Mononuclear cell (primary cell): ENCODE data around the gene AMPD1. TPM values are rescaled to one million over a fixed set of nuclear protein-coding genes. Genes with fewer than 3 reads are reported as not detected.

Experiments used
- H3K27me3 ChIP-seq: 2 replicates; pipeline ENCODE4 v1.6.0; 2011; ENCODE audit warnings: low read length, control low read depth; ENCODE audit not compliant: insufficient read depth
- H3K4me1 ChIP-seq: 2 replicates; pipeline ENCODE4 v1.5.1; 2011; ENCODE audit warnings: mild to moderate bottlenecking, low read length, control low read depth; ENCODE audit not compliant: insufficient read depth
- H3K4me3 ChIP-seq: 2 replicates; pipeline ENCODE4 v1.5.1; 2011; ENCODE audit warnings: mild to moderate bottlenecking, low read length, moderate library complexity
- H3K9me3 ChIP-seq: 2 replicates; pipeline ENCODE4 v1.5.1; 2011; ENCODE audit warnings: low read depth, mild to moderate bottlenecking, control low read depth, low read length
- total RNA-seq: library from RNA; depleted of rRNA; stranded (reverse); fragments of >200 nt; gene quantifications from one replicate; pipeline ENCODE4 v1.2.3, GENCODE V29; 2012

Gene AMPD1
- total RNA-seq = not detected

DNA sequence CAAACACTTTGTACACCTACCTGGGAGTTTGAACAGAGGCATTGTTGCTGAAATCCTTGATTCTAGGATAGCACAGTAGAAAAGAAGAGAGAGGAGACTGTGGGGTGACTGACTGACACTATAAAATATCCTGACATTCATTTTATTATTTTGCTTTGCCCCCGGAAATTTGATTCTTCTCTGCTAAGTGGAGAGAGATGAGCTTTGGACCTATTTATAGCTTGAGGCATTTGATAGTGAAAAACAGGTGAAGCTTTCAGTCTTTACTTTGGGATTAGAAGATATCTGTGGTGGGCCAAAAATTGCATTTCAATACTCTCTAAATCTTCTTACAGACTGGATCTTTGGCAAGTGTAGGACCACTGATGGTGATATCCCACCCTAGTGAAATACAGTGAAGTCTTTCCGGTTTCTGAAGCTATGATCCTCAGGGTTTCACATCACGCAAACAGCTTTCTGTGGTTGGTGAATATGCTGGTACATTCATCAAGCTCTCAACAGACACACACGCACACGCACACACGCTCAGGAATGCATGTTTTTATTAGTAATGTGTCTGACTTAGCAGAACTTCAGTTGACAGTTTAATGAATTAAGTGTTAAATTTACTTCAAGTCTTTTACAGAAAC lies at the start of gene AMPD1:
Gene AMPD1, minus strand, starts transcription at position 117 of the 629 bp plus-strand sequence. Its CDS starts 75 bp downstream, at position 42.
- no peaks in the 10 kb centered on the region for H3K27me3 ChIP-seq
- no peaks in the 10 kb centered on the region for H3K9me3 ChIP-seq
- H3K4me1 ChIP-seq = no peaks in the 10 kb centered on the region
- no peak within 1 kb of the TSS for H3K4me3 ChIP-seq

- H3K27me3 ChIP-seq = no peaks in the 10 kb centered on the region
- H3K9me3 ChIP-seq = no peaks in the 10 kb centered on the region
- no peak overlapping the region for H3K4me3 ChIP-seq
- H3K4me1 ChIP-seq = no peaks in the 10 kb centered on the region
Observed at GRCh38 chr1:114741963-114742746, 46.8 kb upstream of the AMPD1 start.

- Histone ChIP-seq H3K27me3 (no peaks in the 10 kb centered on the region), H3K4me3 (no peak overlapping the region), H3K4me1 (no peaks in the 10 kb centered on the region), H3K9me3 (no peaks in the 10 kb centered on the region)
Observed at GRCh38 chr1:114740331-114740730, 45.0 kb upstream of the AMPD1 start.

DNA sequence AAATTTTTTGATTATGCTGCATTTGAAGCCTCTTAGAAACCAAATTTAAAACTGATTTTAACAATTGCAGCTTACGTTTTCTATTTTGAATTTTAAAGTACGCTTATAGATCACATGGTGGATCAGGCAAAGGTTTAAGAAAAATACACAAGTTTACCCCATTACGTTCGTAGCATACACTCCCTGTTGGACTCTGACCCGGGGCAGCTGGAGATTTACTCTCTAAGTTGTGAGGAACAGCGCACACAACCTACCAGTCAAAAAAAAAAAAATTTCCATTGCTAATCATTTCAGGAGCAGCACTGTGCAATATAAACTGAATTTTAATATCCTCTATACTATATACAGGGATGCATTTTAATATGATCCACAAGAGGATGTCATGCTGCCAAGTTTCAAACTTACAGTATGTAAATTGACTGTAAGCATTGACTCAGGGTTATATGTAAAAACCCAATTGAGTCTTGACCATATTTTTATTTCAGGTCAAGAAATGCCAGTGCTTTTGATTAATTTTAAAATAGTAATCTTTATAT lies 42.0 kb upstream of the AMPD1 start:
- Histone ChIP-seq H3K27me3 (no peaks in the 10 kb centered on the region), H3K4me1 (no peaks in the 10 kb centered on the region), H3K4me3 (no peak overlapping the region), H3K9me3 (no peaks in the 10 kb centered on the region)

DNA sequence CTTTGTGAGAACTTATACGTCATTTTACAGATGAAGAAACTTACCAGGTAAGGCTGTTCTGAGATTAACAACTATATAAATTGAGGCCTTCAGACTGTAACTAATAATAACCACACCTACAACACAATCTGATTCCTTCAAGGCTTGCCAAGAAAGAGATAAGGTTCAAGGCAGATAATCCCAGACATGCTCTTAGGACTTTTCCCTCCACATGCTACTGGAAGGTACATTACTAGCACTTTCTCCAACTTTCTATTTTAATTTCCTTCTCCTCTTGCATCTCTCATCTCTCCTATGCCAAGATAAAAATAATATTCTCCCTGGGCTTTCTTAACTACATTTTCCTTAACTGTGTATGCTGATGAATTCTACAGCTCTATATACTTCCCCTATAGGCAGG lies 40.1 kb upstream of the AMPD1 start:
- Histone ChIP-seq H3K4me1 (no peaks in the 10 kb centered on the region), H3K4me3 (no peak overlapping the region), H3K9me3 (no peaks in the 10 kb centered on the region), H3K27me3 (no peaks in the 10 kb centered on the region)

DNA sequence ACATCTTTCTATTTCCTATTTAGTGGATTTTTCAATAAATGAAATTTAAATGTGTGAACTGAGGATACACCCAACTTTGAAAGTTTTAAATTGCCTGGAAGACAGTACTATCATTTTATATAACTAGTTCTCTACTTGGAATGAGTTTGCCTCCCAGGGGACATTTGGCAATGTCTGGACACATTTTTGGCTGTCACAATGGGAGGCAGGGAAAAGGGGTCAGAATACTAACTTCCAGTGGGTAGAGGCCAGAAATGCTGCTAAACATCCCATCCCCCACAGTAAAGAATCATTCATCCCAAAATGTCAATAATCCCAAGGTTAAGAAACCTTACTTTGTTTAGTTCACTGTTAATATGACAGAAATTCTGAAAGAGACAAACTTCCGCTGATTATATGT lies 34.4 kb upstream of the AMPD1 start:
- Histone ChIP-seq H3K9me3 (no peaks in the 10 kb centered on the region), H3K4me3 (no peak overlapping the region), H3K27me3 (no peaks in the 10 kb centered on the region), H3K4me1 (no peaks in the 10 kb centered on the region)

DNA sequence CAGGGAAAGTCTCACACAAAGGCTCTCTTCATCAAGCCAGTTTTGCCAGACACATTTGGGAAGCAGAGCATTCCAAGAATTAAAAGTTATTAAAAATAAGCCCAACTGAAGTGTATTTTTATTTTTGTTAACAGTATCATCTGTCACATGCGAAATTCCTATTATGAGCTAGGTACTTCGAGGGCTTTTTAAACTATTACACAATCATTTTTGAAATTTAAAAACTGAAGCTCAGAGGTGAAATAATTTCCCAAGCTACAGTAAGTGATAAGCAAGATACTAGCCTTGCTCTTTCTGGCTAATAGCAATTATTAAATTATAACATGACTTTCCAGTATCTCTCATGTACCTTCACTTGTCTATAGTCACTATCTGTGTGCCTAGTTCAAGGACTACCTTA lies 33.2 kb upstream of the AMPD1 start:
- Histone ChIP-seq H3K4me3 (no peak overlapping the region), H3K4me1 (no peaks in the 10 kb centered on the region), H3K27me3 (no peaks in the 10 kb centered on the region), H3K9me3 (no peaks in the 10 kb centered on the region)

GRCh38 chr1:114725230-114725629 lies 29.9 kb upstream of the AMPD1 start:
- H3K27me3 ChIP-seq = no peaks in the 10 kb centered on the region
- no peak overlapping the region for H3K4me3 ChIP-seq
- no peaks in the 10 kb centered on the region for H3K4me1 ChIP-seq
- no peaks in the 10 kb centered on the region for H3K9me3 ChIP-seq

- H3K9me3 ChIP-seq = no peaks in the 10 kb centered on the region
- no peaks in the 10 kb centered on the region for H3K4me1 ChIP-seq
- no peaks in the 10 kb centered on the region for H3K27me3 ChIP-seq
- H3K4me3 ChIP-seq = no peak overlapping the region
Observed at GRCh38 chr1:114723915-114724314, 28.6 kb upstream of the AMPD1 start.

DNA sequence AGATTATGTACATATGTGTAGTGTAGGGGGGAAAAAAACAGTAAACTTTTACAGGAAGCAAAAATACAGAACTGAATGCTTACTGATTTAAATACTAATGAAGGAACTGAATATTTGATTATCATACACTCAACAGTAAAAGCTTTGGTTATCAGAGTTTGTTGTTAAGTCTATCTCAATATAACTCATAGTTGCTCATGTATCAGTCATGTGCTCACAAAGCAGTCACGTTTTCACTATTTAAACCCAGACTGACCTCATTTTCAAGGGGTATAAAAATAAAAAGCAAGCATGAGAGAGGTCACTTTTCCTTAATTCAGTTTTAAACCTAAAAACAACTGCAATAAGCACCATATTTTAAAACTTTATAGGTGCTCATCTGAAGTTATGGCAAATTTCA lies 28.1 kb upstream of the AMPD1 start:
- no peaks in the 10 kb centered on the region for H3K9me3 ChIP-seq
- H3K4me3 ChIP-seq = no peak overlapping the region
- H3K4me1 ChIP-seq = no peaks in the 10 kb centered on the region
- no peaks in the 10 kb centered on the region for H3K27me3 ChIP-seq

DNA sequence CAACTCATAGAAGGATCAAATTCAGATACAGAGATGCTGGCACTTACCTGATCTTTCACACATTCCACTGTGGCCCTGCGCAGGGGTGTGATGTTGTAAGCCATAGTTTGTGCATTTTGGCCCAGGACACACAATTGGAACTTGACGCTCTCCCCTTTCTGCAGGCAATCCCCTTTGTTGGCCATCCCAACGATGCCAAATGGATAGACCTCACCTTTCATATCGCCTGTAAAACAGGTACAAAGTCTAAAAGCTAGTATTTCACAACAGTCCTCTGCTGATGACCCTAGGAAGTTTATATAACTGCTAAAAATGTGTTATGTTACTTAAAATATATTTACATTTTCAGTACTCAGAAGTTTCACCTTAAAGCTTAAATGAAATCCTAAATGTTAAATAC lies 25.1 kb upstream of the AMPD1 start:
- no peaks in the 10 kb centered on the region for H3K27me3 ChIP-seq
- H3K4me3 ChIP-seq = no peak overlapping the region
- no peaks in the 10 kb centered on the region for H3K9me3 ChIP-seq
- peaks cover 14% of the 10 kb centered on the region for H3K4me1 ChIP-seq

DNA sequence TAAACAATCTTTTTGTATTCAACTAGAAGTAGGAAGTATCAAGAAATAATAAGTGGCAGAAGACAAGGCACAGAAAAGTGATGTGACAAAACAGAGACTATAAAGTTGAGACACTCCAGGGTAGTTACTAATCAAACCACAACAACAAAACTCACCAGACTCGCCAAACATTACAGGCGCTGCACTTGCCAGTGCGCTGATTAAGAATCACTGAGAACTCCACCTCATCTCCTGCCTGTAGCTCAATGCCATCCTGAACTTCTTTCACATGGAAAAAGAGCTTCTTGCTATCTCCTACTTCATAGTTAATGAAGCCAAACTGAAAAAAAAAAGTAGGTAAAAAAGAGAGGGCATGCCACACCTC lies 24.1 kb upstream of the AMPD1 start:
- H3K9me3 ChIP-seq = no peaks in the 10 kb centered on the region
- H3K4me3 ChIP-seq = no peak overlapping the region
- no peaks in the 10 kb centered on the region for H3K27me3 ChIP-seq
- H3K4me1 ChIP-seq = peaks cover 21% of the 10 kb centered on the region

DNA sequence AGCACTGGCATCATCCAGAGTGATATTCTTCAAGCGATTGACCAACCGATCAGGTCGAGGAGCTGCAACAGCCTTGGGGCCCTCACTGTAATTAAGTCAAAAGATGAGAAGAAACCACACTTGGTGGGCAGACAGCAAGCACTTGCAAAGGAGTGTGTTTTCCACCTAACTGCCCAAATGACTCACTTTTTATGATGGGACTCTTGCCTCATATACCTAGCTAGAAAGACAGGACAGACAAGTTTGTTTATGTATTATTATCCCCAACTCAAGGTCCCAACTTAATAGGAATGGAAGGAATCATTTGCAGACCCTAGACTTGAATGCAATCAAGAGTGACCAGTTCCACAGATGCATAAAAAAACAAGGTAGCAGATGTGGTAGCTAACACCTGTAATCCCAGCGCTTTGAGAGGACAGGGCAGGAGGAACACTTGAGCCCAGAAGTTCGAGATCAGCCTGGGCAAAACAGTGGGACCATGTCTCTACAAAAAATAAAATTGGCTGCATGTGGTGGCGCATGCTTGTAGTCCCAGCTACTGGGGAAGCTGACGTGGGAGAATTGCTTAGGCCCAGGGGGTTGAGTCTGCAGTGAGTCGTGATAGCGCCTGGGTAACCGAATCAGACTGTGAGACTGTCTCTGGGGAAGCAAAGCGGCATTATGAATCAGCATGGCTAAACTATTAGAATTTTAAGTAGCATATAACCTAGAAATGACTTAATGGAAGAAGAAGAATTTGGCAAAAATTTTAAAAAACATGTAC lies 23.5 kb upstream of the AMPD1 start:
- Histone ChIP-seq H3K4me3 (no peak overlapping the region), H3K9me3 (no peaks in the 10 kb centered on the region), H3K4me1 (peaks cover 21% of the 10 kb centered on the region), H3K27me3 (no peaks in the 10 kb centered on the region)

DNA sequence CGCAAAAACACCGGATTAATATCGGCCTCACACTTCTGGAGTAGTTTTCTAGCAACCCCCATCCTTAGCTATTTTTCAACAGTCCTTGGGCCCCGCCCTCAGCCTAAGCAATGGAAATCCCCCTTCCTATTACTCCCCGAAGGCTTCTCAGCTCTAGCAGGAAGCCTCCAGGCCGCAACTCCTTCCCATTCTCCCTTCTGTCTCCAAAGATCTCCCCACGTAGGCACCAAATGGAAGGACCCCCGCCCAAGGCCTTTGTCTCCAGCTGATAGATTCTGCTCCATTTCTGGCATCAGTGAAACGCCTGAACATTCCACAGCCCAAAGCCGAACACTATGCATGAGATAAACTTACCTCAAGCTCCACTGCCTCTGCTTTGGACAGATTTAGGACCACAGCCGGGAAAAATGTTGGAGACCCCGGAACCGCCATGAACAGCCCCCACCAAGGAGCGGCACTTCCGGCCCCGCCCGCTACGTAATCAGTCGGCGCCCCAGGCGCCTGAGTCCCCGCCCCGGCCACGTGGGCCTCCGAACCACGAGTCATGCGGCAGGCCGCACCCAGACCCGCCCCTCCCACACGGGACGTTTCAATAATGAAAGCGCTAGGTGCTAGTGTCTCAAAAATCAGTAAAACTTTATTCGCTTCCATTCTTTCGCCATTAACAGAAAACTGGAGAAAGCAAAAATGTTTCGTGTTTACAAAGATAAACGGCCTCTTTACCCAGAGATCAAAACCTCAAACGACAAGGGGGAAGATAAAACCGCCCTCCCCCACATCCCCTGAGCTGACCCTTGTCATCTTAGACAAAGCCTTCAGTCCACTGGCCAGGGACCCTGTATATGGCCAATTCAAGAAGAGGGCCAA lies 21.2 kb upstream of the AMPD1 start, which contains the start of gene NRAS:
Gene NRAS, minus strand, starts transcription at position 468 of the 867 bp plus-strand sequence. CDS start 611 bp downstream, outside the sequence.
- Histone ChIP-seq H3K4me3 (peak within 1 kb of the TSS; percentile 91), H3K9me3 (no peaks in the 10 kb centered on the region), H3K27me3 (no peaks in the 10 kb centered on the region), H3K4me1 (peaks cover 21% of the 10 kb centered on the region)
